Amniotic stem cell (primary cell): ENCODE measurements around the gene ETHE1.

Experiments used
- DNase-seq: peaks from one replicate; lab custom pipeline; 2025; lab: John Stamatoyannopoulos, UW

Gene ETHE1

GRCh38 chr19:43464134-43464775 is 62.7 kb downstream of the ETHE1 start:
- no peak for DNase-seq

GRCh38 chr19:43463381-43464133 is 63.4 kb downstream of the ETHE1 start:
- peak; percentile 88 for DNase-seq

DNA sequence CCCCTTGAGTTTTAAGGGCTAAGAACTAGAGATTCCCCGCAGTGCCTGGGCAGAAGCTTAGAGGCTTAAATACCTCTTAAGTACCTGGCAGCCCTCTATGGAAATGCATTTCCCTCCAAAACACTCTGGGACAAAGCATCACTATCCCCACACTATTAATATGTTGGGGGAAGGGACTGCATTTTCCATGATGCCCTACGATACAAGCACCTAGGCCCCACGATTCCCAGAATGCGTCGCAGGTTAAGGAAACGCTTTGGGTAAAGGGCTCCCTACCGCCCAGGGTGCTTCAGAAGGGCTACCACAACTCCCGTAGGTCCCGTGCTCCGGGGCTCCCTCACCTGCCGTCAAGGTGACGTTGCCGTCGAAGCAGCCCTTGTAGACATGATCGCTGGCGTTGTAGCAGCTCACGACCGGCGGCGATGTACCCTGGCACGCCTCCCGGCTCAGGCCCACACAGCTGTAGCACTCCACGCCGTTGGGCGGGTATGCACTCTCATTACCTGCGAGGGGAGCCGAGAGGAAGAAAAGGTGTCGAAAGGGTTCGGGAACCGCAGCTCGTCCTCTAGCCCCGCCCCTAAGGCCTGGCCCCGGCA is 64.1 kb downstream of the ETHE1 start:
- DNase-seq, result no peak

DNA sequence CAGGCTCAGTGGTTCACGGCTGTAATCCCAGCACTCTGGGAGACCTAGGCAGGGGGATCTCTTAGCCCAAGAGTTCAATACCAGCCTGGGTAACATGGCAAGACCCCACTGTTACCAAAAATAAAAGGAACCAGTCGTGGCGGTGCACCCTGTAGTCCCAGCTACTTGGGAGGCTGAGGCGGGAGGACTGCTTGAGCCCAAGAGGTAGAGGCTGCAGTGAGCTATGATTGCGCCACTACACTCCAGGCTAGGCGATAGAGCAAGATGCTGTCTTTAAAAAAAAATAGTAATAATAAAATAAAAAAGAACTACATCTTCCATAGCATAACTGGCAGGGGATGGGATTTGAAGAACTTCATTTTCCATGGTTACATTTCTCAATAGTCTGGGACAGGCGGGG is 64.6 kb downstream of the ETHE1 start:
- DNase-seq, result no peak

GRCh38 chr19:43461303-43461702 is 65.7 kb downstream of the ETHE1 start:
- no peak for DNase-seq

- DNase-seq, result no peak
These were observed 66.5 kb downstream of the ETHE1 start for GRCh38 chr19:43460362-43461016.

DNA sequence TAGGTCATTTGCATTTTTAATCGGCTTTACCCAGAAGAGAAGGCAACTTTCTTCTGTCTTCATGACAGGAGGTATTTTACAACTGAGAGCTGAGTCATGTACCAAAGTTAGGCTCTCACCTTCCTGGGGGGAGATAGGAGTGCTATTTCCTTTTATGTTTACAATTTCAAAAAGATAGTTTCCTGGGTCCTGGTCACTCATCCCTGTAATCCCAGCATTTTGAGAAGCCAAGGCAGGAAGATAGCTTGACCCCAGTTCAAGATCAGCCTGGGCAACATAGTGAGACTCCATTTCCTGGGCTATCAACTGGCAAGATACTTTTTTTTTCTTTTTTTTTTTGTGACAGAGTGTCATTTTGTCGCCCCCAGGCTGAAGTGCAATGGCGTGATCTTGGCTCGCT is 69.2 kb downstream of the ETHE1 start:
- no peak for DNase-seq
